GM21576 (cell line): ENCODE results near the gene MYOZ2.
"Not testable (repeated sequence)": the region's sequence is repeated elsewhere in the genome, so short reads cannot be mapped to it uniquely, and the experiment has no call there.

ENCODE experiments used
- ATAC-seq: cut with Tn5 transposase; IDR thresholded peaks from one replicate; pipeline ENCODE4 v1.9.1; 2021; ENCODE audit warnings: mild to moderate bottlenecking, moderate library complexity; ENCODE audit not compliant: unreplicated experiment

The MYOZ2 gene

DNA sequence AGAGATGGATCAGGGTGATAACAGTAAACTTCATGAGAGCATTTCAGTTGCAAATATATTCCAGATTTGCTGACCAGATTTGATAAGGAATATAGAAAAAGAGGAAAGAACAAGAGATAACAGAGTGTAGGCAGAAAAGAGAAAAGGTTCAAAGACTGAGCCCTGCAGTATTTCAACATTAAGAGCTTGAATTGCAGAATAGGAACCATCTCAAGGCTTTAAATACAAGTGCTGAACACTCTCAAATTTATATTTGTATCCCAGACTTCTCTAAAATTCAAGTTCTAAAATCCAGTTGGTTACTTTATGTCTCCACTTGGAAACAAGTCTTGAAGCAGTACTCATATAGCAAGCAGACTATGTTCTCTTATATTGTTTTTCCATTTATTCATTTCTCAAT lies 9.7 kb upstream of the MYOZ2 start:
- ATAC-seq: no peak

DNA sequence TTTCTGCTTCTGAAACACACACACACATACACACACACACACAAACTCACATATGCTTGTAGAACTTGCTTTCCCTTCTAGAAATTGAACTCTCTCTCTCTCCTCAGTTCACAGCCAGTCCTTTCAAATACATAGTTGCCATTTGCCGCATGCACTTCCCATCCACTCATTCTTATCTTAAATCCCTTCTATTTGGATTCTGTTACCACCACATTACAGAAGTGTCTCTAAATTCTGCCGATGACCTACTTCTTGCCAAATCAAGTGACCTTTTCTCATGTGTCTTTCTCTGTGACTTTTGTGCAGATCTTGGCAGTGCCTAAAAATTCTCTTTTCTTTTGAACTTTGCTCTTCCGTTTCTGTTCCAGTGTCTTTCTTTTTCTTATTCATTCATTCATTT lies 7.5 kb upstream of the MYOZ2 start:
- no peak for ATAC-seq

DNA sequence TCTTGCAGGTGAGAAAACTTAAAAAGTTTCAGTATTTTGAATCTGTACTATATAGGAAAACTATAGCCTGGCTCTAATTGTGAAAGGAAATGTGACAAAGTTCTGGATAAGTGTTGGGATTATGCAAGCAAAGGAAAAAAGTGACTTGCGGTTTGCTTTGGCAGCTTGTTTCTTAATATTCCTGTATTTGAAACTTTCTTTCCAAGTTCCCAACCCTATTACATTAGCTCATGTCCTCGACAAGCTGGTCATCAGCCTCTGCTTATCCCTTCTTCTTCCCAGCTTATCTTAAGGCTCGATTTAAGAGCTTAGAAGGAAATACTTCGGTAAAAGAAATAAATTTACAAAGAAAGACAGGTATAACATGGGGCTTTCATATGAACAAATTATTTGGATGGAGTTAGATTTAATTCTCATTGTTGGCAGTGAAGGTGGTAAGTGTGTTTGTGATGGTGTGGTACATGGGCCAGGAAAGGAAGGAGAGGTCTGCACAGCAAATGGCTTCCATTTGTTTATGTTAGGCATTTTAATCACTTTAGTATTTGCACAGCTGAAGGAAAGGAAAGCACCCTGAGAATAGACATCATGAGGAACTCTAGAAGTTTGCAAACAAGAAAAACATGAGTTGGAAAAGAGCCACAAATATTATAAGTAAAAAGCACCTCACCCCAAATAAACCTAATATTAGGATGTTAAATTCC lies 5.1 kb upstream of the MYOZ2 start:
- no peak for ATAC-seq

DNA sequence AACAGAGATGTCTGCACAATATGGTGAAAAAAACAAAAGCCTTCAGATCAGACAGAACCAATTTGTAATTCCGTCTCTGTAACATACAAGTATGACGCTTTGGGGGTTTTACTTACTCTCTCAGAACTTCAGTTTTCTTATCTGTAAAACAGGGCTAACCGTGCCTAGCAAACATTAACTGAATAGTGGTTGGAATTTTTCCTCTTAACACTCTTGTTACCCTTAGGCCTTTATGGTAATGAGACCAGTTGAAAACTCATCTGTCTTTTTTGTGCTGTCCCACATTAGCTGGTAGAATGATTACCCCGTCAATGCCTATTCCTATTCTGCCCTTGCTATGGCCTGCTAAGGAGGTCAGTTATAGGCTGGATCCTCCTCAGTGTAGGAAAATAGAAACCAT lies 4.5 kb upstream of the MYOZ2 start:
- ATAC-seq: no peak

DNA sequence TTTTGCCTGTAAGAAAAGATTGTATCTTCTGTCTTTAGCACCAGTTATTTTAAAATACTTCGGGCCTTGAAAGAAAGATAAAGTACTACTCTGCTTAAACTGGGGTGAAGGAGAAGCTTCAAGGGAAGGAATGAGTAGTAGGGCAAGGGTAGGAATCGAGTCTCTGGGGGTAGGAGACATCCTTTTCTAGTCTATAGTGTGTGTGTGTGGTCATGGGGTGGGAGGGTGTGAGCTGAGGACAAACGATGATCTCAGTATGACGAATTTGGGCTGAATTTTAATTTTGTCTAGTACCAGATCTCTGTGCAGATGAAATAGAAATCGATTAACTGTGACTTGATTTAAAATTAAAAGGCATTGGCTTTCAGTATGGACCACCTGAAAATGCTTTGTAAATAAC lies 3.3 kb upstream of the MYOZ2 start:
- no peak for ATAC-seq

DNA sequence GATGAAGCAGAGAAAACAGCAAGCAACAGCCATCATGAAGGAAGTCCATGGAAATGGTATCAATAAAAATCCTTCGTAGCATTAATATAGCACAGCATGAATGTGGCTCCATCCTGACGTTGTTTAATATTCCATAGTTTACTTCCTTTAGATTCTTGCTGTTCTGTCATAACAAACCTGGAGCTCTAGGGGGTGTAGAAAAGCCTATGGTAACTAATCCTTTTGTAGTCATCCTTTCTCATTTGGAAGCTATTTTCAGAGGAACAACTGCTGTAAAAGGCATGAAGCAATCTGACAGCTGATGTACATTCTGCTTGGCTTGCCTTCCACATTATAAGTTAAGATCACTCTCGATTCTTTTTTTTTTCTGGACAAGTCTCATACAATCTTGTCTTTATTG lies 914 bp downstream of the MYOZ2 start:
- no peak for ATAC-seq

DNA sequence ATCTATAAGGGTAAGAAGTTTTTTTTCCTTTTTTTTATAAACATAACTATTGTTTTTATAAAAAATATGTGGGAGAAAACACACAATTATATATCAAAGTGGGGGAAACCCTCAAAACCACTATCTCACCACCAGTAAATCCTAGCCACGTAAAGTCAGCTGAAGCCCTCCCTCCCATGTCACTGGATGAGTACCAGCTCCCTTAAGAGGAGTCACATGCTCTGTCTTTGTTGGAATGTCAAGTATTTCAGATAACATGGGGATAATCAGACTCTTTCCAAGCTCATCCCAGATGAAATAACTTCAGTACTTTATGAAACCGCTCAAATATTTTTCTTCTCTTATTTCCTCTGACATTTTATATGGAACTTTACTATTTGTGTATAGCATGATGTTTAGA lies 2.4 kb downstream of the MYOZ2 start:
- ATAC-seq: no peak

DNA sequence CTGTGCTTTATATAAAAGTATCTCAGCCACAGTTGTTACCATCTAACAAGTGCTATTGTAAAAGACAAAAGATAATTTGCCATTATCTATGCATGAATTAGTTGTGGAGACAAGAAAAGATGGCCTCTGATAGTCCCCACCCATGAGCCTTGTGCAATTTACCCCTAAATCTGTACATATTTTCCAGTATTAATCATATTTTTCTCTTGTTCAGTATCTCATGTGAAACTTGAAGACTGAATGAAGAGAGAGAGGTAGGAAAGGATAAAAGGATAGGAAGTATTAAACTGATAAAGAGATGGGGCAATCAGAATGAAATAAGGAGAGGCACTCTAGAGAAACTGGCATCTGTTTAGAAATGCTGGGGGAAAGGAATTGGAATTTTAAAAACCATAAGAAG lies 3.7 kb downstream of the MYOZ2 start:
- no peak for ATAC-seq

DNA sequence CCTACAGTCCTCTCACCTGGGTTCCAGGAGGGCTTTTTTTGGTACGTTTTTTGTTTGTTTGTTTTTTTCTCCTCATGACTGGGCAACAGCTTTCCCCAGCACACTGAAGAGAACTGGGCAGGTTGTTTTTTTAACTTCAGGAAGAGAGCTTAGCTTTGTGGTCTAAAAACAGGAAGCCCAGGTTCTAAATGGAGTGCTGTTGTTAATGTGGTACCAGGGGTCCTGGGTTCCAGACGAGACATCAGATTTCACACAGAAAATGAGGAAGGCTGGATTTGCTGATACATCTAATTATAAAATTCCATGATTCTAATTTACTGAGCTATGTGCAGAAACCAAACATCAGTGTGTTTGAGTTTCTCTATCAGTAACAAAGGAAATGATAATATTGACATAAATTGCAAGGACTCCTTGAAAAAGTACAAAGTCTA lies 4.2 kb downstream of the MYOZ2 start:
- no peak for ATAC-seq

DNA sequence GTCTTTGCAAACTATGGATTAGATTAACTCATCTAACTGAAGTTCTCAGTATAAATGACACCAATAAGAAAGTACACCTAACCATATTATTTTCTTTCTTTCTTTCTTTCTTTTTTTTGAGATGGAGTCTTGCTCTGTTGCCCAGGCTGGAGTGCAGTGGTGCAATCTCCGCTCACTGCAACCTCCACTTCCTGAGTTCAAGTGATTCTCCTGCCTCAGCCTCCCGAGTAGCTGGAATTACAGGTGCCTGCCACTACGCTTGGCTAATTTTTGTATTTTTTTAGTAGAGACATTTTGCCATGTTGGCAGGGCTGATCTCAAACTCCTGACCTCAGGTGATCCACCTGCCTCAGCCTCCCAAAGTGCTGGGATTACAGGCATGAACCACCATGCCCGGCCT lies 5.7 kb downstream of the MYOZ2 start:
- ATAC-seq: not testable (repeated sequence)

DNA sequence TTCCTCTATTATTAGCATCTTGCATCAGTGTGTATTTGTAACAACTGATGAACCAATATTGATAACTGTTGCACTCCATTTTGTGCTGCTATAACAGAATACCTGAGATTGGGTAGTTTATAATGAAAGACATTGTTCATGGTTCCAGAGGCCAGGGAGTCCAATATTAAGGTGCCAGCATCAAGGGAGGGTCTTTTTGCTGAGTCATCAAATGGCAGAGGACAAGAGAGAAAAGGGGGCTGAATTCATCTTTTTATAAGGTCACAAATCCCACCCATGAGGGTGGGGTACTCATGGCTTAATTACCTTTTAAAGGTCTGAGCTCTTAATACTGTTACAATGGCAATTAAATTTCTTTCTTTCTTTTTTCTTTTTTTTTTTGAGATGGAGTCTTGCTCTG lies 7.2 kb downstream of the MYOZ2 start:
- ATAC-seq: no peak

DNA sequence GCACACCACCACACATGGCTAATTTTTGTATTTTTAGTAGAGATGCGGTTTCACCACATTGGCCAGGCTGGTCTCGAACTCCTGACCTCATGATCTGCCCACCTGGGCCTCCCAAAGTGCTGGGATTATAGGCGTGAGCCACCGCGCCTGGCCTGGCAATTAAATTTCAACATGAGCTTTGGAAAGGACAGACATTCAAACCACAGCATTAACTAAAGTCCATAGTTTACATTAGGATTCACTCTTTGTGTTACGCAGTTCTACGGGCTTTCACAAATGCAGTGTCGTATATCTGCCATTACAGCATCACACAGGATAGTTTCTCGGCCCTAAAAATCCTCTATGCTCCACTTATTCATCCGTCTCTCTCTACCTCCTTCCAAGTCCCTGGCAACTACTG lies 7.7 kb downstream of the MYOZ2 start:
- not testable (repeated sequence) for ATAC-seq

DNA sequence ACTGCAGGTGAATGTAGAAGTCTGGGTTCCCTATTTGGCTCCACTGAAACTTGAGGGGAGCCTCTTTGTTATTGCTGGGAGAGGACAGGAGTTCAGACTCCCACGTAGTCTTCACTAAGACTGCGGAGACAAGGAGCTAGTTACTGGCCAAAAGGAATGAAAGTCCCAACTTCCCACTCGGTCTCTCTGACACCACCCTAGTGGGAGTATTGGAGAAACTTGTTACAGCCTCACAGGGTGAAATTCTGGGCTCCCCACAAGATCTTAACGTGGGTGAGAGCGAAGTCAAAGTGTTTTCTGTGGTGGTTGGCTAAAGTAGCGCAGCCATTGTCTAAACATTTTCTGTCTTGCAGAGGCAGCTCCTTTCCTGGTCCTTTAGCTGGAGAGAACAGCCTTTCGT lies 13.5 kb downstream of the MYOZ2 start:
- no peak for ATAC-seq

DNA sequence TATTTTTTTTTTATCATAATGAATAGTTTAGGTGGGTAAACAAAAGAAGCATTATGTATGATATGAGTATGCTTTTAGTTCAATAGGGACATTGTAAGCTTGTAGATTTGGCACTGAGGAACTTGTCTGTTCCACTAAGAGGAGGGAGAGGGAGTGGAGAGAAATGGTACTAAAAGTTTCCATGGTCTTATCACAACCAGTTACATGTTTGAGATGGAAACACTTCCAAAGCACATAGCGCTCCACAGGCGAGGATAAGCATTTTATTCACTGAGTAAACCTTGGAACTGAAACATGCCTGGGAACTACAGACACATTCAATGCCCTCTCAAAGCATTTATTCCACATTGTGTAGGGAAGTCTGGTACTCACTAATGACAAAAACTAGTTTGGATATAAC lies 15.5 kb downstream of the MYOZ2 start:
- ATAC-seq: no peak

DNA sequence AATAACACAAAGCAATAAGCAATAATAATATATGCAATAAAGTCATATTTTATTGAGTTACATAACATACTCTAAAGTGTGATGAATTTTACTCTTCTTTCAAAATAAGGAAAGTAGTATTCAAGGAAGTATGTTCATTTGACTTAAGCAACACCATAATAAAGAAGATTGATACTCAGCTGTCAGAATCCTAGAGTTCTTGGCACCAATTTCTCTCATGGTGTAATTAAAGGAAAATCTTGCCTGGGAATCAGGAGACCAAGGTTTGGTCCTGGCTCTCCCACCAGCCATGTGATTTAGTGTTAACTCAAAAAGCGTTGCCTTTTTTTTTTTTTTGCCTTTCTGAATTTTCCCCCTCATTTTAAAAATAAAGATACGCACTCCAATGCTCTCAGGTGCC lies 17.1 kb downstream of the MYOZ2 start:
- no peak for ATAC-seq

DNA sequence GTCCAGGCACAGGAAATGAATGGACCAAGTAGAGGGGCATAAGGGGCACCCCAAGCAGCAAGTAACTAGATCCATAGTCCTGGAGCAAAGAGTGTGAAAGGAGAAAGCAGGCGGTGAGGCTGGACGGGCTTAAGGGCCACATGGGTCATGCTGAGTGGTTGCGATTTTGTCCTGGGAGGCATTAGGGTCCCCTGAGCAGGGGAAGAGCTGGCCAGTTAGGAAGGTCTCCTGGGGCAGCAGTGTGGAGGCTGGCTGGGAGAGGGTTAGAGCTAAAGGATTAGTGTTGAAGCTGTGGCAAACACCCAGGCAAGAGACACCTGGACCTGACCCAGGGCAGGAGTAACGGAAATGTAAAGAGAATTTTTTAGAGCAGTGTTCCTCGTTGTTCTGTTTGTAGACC lies 26.5 kb downstream of the MYOZ2 start:
- ATAC-seq: no peak

DNA sequence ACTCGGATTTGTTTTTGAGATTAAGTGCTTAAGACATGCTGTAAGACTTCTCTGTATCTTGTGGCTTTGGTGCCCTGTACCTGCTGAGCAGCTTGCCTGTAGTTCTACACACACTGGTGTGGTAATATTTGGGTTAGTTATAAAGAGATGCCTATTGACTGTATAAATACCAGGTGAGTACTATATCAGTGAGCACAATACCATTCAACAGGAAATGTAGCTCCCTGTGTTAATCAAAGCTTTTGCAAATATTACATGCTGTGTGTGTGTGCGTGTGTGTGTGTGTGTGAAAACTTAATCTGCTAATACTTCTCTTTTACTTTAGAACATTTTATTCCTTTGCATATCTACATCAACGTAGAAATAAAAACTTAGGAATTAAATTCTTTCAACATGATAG lies 30.1 kb downstream of the MYOZ2 start:
- no peak for ATAC-seq

DNA sequence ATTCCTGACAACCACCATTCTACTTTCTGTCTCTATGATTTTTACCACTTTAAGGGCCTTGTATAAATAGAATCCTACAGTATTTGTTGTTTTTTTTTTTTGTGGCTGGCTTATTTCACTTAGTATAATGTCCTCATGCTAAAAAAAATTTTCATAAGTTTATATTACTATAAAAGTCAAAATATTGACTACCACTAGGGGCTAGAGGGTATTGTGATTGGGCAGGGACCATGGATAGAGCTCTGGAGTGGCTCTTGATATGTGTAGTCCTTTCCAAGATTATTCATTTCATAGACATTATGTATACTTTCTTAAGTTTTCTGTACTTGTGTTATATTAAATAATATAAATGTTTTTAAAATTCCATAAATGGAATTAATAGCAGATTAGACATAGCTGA lies 34.6 kb downstream of the MYOZ2 start:
- ATAC-seq: no peak

DNA sequence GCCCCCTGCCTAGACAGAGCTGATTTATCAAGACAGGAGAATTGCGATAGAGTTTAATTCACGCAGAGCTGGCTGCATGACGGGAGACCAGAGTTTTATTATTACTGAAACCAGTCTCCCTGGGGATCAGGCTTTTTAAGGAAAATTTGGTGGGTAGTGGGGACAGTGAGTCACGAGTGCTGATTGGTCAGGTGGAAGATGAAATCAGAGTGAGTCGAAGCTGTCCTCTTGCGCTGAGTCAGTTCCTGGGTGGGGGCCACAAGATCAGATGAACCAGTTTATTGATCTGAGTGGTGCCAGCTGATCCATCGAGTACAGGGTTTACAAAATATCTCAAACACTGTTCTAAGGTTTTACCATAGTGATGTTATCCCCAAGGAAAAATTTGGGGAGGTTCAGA lies 36.6 kb downstream of the MYOZ2 start:
- no peak for ATAC-seq

DNA sequence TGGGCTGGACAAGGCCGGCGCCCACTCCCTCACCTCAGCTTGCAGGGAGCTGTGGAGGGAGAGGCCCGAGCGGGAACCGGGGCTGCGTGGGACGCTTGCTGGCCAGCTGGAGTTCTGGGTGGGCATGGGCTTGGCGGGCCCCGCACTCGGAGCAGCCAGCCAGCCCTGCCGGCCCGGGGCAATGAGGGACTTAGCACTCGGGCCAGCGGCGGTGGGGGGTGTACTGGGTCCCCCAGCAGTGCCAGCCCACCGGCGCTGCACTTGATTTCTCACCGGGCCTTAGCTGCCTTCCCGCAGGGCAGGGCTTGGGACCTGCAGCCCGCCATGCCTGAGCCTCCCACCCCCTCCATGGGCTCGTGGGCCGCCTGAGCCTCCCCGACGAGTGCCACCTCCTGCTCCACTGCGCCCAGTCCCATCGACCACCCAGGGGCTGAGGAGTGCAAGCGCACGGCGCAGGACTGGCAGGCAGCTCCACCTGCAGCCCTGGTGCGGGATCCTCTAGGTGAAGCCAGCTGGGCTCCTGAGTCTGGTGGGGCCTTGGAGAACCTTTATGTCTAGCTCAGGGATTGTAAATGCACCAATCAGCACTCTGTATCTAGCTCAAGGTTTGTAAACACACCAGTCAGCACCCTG lies 38.2 kb downstream of the MYOZ2 start:
- not testable (repeated sequence) for ATAC-seq

DNA sequence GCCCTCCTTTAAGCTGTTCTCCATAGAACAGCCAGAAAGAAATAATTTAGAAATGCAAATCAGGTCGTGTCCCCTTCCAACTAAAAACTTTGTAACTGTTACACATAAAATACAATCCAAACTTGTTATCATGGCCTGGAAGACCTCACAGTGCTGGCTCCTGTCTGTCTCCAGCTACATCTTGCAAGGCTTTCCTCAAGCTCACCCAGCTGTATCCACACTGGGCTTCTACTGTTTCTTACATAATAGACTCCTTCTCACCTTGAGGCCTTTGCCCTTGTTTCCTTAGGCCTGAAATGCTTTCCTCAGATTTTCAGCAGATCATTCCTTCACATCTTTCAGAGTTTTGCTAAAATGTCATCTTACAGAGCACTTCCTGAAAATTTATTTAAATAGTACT lies 43.4 kb downstream of the MYOZ2 start:
- no peak for ATAC-seq

DNA sequence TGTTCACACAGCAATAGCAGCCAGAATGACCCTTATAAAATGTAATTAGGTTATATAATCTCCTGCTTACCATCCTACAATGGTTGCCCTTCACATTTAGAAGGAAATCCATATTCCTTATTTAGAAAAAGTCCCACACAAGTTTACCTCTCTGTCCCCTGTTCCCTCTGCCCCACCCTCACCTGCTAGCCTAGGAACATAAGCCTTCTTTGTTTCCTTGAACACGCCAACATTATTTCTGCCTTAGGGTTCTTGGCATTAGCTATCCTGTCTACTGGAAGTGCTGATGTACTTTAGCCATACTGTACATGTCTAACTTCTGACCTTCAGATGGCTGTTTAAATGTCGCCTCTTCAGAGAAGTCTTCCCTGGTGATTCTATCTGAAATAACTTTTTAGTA lies 48.5 kb downstream of the MYOZ2 start:
- ATAC-seq: no peak

DNA sequence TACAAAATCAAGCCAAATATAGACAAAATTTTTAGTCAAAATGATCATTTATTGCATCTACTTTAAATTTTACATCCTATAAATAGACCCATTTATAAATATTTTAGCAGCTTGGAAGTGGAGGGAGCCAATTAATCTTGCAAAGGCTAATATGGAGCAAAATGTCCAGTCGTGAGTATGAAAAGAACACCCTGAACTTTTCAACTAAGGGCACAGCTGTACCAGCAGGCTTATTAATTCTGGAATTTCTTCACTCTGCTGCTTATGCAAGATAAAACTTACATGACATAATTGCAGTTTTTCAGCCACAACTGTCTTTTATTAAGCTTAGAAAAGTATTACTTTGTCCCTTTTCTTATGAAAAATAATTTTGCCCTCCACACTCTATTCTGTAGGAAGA lies 54.0 kb downstream of the MYOZ2 start:
- no peak for ATAC-seq
